ENCODE data around the gene NAB1.

GRCh38 chr2:190713471-190713870, 64.6 kb downstream of the NAB1 start:
- no peak for TF ChIP-seq POLR2AphosphoS5 (IDR thresholded peaks at IDR 0.05; ENCODE audit: low read depth, low read length)
- TF ChIP-seq CTCF (IDR thresholded peaks at IDR 0.05) = no peak
- no peak for TF ChIP-seq TCF7L2 (IDR thresholded peaks at IDR 0.05; ENCODE audit: low read depth, low read length)

All from Panc1 (cell line).